HepG2 (cell line): Measurements from ENCODE around the gene TAF13. TPM values are rescaled to one million over a fixed set of nuclear protein-coding genes. Genes with fewer than 3 reads are reported as not detected.

Experiments used
- AFF4 ChIP-seq: sonication (generic); formaldehyde crosslinking; IDR thresholded peaks from 2 replicates; pipeline ENCODE4 v1.4.0; 2020; ENCODE audit warnings: missing genetic modification reagents
- CREB1 ChIP-seq, 2 experiments: fragments of 450-650 bp in 1 of 2; IDR thresholded peaks; 2 replicates each; pipeline ENCODE4 v1.6.1; 2016 to 2017; ENCODE audit warnings: control low read depth in 1 of 2, mild to moderate bottlenecking in 1 of 2, missing compliant biosample characterization in 1 of 2, missing genetic modification characterization in 1 of 2
- FOXK2 ChIP-seq: fragments of 450-650 bp; IDR thresholded peaks from 2 replicates; pipeline ENCODE4 v1.6.1; 2016
- HNRNPL ChIP-seq: fragments of 200-400 bp; formaldehyde crosslinking; IDR thresholded peaks from 2 replicates; pipeline ENCODE4 v1.6.1; 2017; ENCODE audit warnings: mild to moderate bottlenecking, low read depth, low read length
- KLF13 ChIP-seq: sonication (generic); formaldehyde crosslinking; IDR thresholded peaks from 2 replicates; pipeline ENCODE4 v1.4.0; 2020; ENCODE audit warnings: mild to moderate bottlenecking, missing genetic modification reagents
- SPEN ChIP-seq: sonication (generic); formaldehyde crosslinking; IDR thresholded peaks from 2 replicates; pipeline ENCODE4 v1.5.1; 2020; ENCODE audit warnings: low read depth, mild to moderate bottlenecking, missing genetic modification reagents
- SRY ChIP-seq: sonication (generic); formaldehyde crosslinking; IDR thresholded peaks from 2 replicates; pipeline ENCODE4 v1.8.0; 2022; ENCODE audit warnings: mild to moderate bottlenecking, missing genetic modification reagents
- STAG1 ChIP-seq: sonication (generic); formaldehyde crosslinking; IDR thresholded peaks from 2 replicates; pipeline ENCODE4 v1.4.0; 2020; ENCODE audit warnings: missing genetic modification reagents
- ZBTB21 ChIP-seq: sonication (generic); formaldehyde crosslinking; IDR thresholded peaks from 2 replicates; pipeline ENCODE4 v1.4.0; 2020; ENCODE audit warnings: missing genetic modification reagents
- ZIK1 ChIP-seq: sonication (generic); formaldehyde crosslinking; IDR thresholded peaks from 2 replicates; pipeline ENCODE4 v1.5.0; 2020; ENCODE audit warnings: mild to moderate bottlenecking, low read depth, missing genetic modification reagents, borderline replicate concordance
- ZNF333 ChIP-seq: sonication (generic); formaldehyde crosslinking; IDR thresholded peaks from 2 replicates; pipeline ENCODE4 v1.4.0; 2020; ENCODE audit warnings: mild to moderate bottlenecking, missing genetic modification reagents, borderline replicate concordance
- ZNF510 ChIP-seq: sonication (generic); formaldehyde crosslinking; IDR thresholded peaks from 2 replicates; pipeline ENCODE4 v1.4.0; 2020; ENCODE audit warnings: low read depth, mild to moderate bottlenecking, missing genetic modification reagents
- ZNF570 ChIP-seq: sonication (generic); formaldehyde crosslinking; IDR thresholded peaks from 2 replicates; pipeline ENCODE4 v1.4.0; 2020; ENCODE audit warnings: mild to moderate bottlenecking, missing genetic modification reagents, borderline replicate concordance
- ZNF672 ChIP-seq: sonication (generic); formaldehyde crosslinking; IDR thresholded peaks from 2 replicates; pipeline ENCODE4 v1.8.1; 2022; ENCODE audit warnings: missing genetic modification reagents
- polyA plus RNA-seq, 8 experiments: library from polyadenylated mRNA; depleted of rRNA in 3 of 8; stranded (reverse) in 7 of 8; unstranded in 1 of 8; fragments of >200 nt; fragmentation: Illumina TruSeq in 4 of 8; extraction: Trizol in 4 of 8; gene quantifications; 2 replicates each; pipeline versions ENCODE4 v1.2.1 to v1.2.3, GENCODE V29; 2011 to 2016; ENCODE audit warnings: low read depth in 4 of 8, missing spikeins in 1 of 8, mixed read lengths in 1 of 8; ENCODE audit not compliant: insufficient read depth in 1 of 8
- total RNA-seq, 5 experiments: library from RNA; depleted of rRNA; stranded (reverse); fragments of >200 nt; fragmentation: Illumina TruSeq; extraction: Trizol; gene quantifications; 2 replicates each; pipeline ENCODE4 v1.2.3, GENCODE V29; 2016; ENCODE audit warnings: low read depth in 1 of 5
- TF ChIP-seq, protein P1 (sequence below): sonication (generic); formaldehyde crosslinking; IDR thresholded peaks from 2 replicates; pipeline ENCODE4 v1.4.0; 2020; ENCODE audit warnings: missing genetic modification reagents, mild to moderate bottlenecking, borderline replicate concordance
- TF ChIP-seq, protein P2 (sequence below): sonication (generic); formaldehyde crosslinking; conservative IDR thresholded peaks from 2 replicates; pipeline ENCODE4 v1.4.0; 2020; ENCODE audit warnings: missing genetic modification reagents
- TF ChIP-seq, protein P3 (sequence below): sonication (generic); formaldehyde crosslinking; IDR thresholded peaks from 2 replicates; pipeline ENCODE4 v1.8.1; 2023; ENCODE audit warnings: mild to moderate bottlenecking, missing genetic modification reagents

Gene TAF13
- total and polyA plus RNA-seq, 2 of the 13 experiments (the other 11 are each of a cell fraction or from before 2014, with no cell fraction given): 11.5 to 36.3 TPM

DNA sequence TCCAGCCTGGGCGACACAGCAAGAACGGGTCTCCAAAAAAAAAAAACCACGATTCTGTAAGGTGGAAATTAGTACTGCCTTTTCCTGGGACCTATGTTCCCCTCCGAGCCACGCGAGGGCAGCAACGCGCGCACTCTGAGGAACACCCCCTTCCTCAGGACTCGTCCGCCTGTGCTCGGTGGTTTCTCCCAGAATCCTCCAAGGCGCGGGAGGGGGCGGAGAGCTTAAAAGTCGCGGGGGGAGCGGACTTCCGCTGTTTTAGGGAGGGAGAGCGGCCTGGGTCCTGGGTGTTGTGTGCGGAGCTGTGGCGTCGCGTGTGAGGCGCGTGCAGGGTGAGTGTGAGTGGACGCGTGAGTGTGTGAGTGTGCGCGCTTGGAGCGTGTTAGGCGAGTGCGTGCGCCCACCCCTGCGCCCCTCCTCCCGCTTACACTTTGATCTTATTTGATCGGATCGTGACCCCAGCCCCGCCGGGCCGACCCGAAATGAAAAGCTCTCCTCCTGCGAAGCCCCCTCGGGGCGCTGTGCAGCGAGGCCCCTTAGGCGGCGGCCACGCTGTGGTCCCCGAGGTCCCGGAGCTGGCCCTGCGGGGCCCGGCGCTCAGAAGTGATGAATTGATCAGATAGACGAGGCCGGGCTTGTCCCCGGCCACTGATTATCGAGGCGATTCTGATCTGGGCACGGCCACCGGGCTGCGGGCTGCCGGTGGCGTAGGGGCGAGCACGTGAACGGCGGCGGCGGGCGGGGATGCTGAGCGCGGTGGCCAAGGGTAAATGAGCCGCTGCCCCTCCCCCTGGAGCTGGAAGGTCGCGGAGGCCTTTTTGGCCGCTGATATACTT is 24.4 kb upstream of the TAF13 start (continued):
- TF ChIP-seq ZNF510 (CRISPR knock-in tag) (0 out of 2 replicates have a peak, but pooled peaks have one; percentile 76), ZNF333 (peak; percentile 69; the same call in 1 of the 2 replicates), SRY (peak; percentile 98), SPEN (peak; percentile 96), FOXK2 (no peak), ZNF672 (CRISPR knock-in tag) (0 out of 2 replicates have a peak, but pooled peaks have one; percentile 64), ZNF570 (CRISPR knock-in tag) (0 out of 2 replicates have a peak, but pooled peaks have one; percentile 50), ZIK1 (CRISPR knock-in tag) (peak; percentile 96), STAG1 (CRISPR knock-in tag) (peak; percentile 54), AFF4 (CRISPR knock-in tag) (peak; percentile 77; the same call in 1 of the 2 replicates), ZBTB21 (no peak; the same call in 1 of the 2 replicates), HNRNPL (peak; percentile 88), KLF13 (CRISPR knock-in tag) (peak; percentile 81; the same call in 1 of the 2 replicates), CREB1 (IDR thresholded peaks at IDR 0.05) (peak; percentile 21; the same call in 1 of the 2 replicates), CREB1 (CRISPR knock-in tag; IDR thresholded peaks at IDR 0.05) (peak; percentile 83)
- TF ChIP-seq, protein P1, sequence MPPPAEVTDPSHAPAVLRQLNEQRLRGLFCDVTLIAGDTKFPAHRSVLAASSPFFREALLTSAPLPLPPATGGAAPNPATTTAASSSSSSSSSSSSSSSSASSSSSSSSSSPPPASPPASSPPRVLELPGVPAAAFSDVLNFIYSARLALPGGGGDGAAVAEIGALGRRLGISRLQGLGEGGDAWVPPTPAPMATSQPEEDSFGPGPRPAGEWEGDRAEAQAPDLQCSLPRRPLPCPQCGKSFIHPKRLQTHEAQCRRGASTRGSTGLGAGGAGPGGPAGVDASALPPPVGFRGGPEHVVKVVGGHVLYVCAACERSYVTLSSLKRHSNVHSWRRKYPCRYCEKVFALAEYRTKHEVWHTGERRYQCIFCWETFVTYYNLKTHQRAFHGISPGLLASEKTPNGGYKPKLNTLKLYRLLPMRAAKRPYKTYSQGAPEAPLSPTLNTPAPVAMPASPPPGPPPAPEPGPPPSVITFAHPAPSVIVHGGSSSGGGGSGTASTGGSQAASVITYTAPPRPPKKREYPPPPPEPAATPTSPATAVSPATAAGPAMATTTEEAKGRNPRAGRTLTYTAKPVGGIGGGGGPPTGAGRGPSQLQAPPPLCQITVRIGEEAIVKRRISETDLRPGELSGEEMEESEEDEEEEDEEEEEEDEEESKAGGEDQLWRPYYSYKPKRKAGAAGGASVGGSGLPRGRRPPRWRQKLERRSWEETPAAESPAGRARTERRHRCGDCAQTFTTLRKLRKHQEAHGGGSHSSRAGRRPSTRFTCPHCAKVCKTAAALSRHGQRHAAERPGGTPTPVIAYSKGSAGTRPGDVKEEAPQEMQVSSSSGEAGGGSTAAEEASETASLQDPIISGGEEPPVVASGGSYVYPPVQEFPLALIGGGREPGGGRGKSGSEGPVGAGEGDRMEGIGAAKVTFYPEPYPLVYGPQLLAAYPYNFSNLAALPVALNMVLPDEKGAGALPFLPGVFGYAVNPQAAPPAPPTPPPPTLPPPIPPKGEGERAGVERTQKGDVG: no peak
- TF ChIP-seq, protein P2, sequence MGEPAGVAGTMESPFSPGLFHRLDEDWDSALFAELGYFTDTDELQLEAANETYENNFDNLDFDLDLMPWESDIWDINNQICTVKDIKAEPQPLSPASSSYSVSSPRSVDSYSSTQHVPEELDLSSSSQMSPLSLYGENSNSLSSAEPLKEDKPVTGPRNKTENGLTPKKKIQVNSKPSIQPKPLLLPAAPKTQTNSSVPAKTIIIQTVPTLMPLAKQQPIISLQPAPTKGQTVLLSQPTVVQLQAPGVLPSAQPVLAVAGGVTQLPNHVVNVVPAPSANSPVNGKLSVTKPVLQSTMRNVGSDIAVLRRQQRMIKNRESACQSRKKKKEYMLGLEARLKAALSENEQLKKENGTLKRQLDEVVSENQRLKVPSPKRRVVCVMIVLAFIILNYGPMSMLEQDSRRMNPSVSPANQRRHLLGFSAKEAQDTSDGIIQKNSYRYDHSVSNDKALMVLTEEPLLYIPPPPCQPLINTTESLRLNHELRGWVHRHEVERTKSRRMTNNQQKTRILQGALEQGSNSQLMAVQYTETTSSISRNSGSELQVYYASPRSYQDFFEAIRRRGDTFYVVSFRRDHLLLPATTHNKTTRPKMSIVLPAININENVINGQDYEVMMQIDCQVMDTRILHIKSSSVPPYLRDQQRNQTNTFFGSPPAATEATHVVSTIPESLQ (CRISPR knock-in tag): 0 out of 2 replicates have a peak, but pooled peaks have one; percentile 63
- TF ChIP-seq, protein P3, sequence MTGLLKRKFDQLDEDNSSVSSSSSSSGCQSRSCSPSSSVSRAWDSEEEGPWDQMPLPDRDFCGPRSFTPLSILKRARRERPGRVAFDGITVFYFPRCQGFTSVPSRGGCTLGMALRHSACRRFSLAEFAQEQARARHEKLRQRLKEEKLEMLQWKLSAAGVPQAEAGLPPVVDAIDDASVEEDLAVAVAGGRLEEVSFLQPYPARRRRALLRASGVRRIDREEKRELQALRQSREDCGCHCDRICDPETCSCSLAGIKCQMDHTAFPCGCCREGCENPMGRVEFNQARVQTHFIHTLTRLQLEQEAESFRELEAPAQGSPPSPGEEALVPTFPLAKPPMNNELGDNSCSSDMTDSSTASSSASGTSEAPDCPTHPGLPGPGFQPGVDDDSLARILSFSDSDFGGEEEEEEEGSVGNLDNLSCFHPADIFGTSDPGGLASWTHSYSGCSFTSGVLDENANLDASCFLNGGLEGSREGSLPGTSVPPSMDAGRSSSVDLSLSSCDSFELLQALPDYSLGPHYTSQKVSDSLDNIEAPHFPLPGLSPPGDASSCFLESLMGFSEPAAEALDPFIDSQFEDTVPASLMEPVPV (CRISPR knock-in tag): peak; percentile 77
